Mucosa of descending colon (tissue), 3 donors: ENCODE data around the gene ABCA12. TPM values are rescaled to one million over a fixed set of nuclear protein-coding genes. Genes with fewer than 3 reads are reported as not detected.

Experiments used
- ATAC-seq: fragments of 200-7000 bp; cut with Tn5 transposase; one replicate; pipeline ENCODE4 v1.9.1; 2020; ENCODE audit warnings: mild to moderate bottlenecking, moderate library complexity
- DNase-seq, 3 donors: peaks; one replicate each; pipeline ENCODE4 v3.0.0-alpha.2; 2020
- H3K36me3 ChIP-seq: fragments of 200-600 bp; one replicate; pipeline ENCODE4 v1.8.0; 2021; ENCODE audit warnings: low read depth, mild to moderate bottlenecking
- H3K4me1 ChIP-seq: fragments of 200-600 bp; one replicate; pipeline ENCODE4 v1.8.0; 2021; ENCODE audit warnings: low read depth, mild to moderate bottlenecking
- H3K4me3 ChIP-seq: fragments of 200-600 bp; one replicate; pipeline ENCODE4 v1.8.0; 2021; ENCODE audit warnings: mild to moderate bottlenecking
- H3K9me3 ChIP-seq: fragments of 200-600 bp; one replicate; pipeline ENCODE4 v1.8.0; 2021; ENCODE audit warnings: mild to moderate bottlenecking
- intact Hi-C, 2 donors: fragments of 100-400 bp; cut with DNase I in 1 of 2; cut with micrococcal nuclease in 1 of 2; formaldehyde crosslinking; loops; one replicate each; pipeline versions ENCODE4 v1.11.0 to v1.11.1; 2022; cut with DNase I, micrococcal nuclease
- long read RNA-seq, 2 donors: library from polyadenylated mRNA; unstranded; transcript quantifications; one replicate each; pipeline ENCODE4 v2.0.0, GENCODE V29; 2019 to 2021
- total RNA-seq, 3 donors: library from RNA; stranded (reverse); fragmentation: NEBNext Ultra II Directional in 2 of 3; extraction: Animal tissue kit (Norgen Biotek cat#: 25700) in 2 of 3; gene quantifications; one replicate each; pipeline versions ENCODE4 v1.2.1 to v1.2.4, GENCODE V29; 2021 to 2023
- TF ChIP-seq, protein P1 (sequence below): fragments of 200-600 bp; IDR thresholded peaks from one replicate; pipeline ENCODE4 v1.8.0; 2022; ENCODE audit warnings: antibody characterized with exemption, mild to moderate bottlenecking
- donor health status: DM: no; HTN: no; CAD: no; lungs with moderate emphysema.
- donor health status: DM: no; HTN: no; CAD: no.
- donor health status: DM: no; HTN: yes; CAD: no.

Gene ABCA12, protein sequence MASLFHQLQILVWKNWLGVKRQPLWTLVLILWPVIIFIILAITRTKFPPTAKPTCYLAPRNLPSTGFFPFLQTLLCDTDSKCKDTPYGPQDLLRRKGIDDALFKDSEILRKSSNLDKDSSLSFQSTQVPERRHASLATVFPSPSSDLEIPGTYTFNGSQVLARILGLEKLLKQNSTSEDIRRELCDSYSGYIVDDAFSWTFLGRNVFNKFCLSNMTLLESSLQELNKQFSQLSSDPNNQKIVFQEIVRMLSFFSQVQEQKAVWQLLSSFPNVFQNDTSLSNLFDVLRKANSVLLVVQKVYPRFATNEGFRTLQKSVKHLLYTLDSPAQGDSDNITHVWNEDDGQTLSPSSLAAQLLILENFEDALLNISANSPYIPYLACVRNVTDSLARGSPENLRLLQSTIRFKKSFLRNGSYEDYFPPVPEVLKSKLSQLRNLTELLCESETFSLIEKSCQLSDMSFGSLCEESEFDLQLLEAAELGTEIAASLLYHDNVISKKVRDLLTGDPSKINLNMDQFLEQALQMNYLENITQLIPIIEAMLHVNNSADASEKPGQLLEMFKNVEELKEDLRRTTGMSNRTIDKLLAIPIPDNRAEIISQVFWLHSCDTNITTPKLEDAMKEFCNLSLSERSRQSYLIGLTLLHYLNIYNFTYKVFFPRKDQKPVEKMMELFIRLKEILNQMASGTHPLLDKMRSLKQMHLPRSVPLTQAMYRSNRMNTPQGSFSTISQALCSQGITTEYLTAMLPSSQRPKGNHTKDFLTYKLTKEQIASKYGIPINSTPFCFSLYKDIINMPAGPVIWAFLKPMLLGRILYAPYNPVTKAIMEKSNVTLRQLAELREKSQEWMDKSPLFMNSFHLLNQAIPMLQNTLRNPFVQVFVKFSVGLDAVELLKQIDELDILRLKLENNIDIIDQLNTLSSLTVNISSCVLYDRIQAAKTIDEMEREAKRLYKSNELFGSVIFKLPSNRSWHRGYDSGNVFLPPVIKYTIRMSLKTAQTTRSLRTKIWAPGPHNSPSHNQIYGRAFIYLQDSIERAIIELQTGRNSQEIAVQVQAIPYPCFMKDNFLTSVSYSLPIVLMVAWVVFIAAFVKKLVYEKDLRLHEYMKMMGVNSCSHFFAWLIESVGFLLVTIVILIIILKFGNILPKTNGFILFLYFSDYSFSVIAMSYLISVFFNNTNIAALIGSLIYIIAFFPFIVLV (N-terminal part only)
- 1 to 10 TPM in 1 of 3 donors, under 1 TPM in 1, not detected in 1; 0.05 to 1.1 TPM for total RNA-seq
- long read RNA-seq, donor 1: 0 reads
- long read RNA-seq, donor 2: 0 reads

DNA sequence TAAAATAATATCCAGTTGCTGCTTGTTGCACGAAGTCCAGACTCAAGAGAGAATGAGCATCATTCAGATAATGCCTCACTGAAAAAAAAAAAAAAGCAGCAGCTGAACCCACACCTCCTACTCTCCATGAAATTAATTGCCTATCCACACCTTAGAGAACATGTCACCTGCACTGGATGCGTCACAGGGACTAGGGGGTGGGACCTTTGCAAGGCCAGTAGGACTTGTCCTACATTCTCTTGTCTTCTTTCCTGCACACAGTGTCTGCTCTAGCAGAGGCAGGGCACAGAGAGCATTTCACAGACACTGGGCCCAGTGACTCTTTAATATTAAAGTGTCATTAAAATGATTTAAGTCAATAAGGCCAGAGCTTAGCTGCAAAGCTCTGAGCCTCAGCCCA, at the start of gene ABCA12:
Gene ABCA12, minus strand, starts transcription at position 148 of the 400 bp plus-strand sequence. CDS start 418 bp downstream, outside the sequence.
- H3K9me3 ChIP-seq: no peaks in the 10 kb centered on the region
- ATAC-seq (no peak), DNase-seq (no peak)
- H3K4me1 ChIP-seq: no peaks in the 10 kb centered on the region
- TF ChIP-seq, protein P1, sequence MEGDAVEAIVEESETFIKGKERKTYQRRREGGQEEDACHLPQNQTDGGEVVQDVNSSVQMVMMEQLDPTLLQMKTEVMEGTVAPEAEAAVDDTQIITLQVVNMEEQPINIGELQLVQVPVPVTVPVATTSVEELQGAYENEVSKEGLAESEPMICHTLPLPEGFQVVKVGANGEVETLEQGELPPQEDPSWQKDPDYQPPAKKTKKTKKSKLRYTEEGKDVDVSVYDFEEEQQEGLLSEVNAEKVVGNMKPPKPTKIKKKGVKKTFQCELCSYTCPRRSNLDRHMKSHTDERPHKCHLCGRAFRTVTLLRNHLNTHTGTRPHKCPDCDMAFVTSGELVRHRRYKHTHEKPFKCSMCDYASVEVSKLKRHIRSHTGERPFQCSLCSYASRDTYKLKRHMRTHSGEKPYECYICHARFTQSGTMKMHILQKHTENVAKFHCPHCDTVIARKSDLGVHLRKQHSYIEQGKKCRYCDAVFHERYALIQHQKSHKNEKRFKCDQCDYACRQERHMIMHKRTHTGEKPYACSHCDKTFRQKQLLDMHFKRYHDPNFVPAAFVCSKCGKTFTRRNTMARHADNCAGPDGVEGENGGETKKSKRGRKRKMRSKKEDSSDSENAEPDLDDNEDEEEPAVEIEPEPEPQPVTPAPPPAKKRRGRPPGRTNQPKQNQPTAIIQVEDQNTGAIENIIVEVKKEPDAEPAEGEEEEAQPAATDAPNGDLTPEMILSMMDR: no peak
- no peak within 1 kb of the TSS for H3K4me3 ChIP-seq
- H3K36me3 ChIP-seq: no peaks in the 10 kb centered on the region
- intact Hi-C loops: no loop called here

GRCh38 chr2:215188078-215188477, 49.7 kb upstream of the ABCA12 start:
- DNase-seq (no peak), ATAC-seq (no peak)
- Histone ChIP-seq H3K4me3 (no peak overlapping the region), H3K36me3 (no peaks in the 10 kb centered on the region), H3K9me3 (no peaks in the 10 kb centered on the region), H3K4me1 (no peaks in the 10 kb centered on the region)
- intact Hi-C loops: no loop called here
- TF ChIP-seq, protein P1: no peak

GRCh38 chr2:215186021-215186420, 47.6 kb upstream of the ABCA12 start:
- TF ChIP-seq, protein P1: no peak
- ATAC-seq: no peak
- intact Hi-C loops: no loop called here

DNA sequence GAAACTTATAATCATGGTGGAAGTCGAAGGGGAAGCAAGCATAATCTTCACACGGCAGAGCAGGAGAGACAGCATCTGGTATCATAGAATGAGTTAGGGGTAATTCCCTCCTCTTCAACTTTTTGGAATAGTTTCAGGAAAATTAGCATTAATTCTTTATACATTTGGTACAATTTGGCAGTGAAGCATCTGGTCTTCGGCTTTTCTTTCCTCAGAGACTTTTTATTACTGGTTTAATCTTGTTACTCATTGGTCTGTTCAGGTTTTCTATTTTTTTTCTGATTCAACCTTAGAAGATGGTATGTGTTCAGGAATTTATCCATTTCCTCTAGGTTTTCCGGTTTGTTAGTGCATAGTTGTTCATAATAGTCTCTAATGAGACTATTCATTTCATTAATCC, 39.7 kb upstream of the ABCA12 start:
- no peaks in the 10 kb centered on the region for H3K36me3 ChIP-seq
- TF ChIP-seq, protein P1: no peak
- intact Hi-C loops: no loop called here
- ATAC-seq (no peak), DNase-seq (no peak)
- H3K4me3 ChIP-seq: no peak overlapping the region
- no peaks in the 10 kb centered on the region for H3K9me3 ChIP-seq
- no peaks in the 10 kb centered on the region for H3K4me1 ChIP-seq

More at GRCh38 chr2:215186021-215186420, 47.6 kb upstream of the ABCA12 start:
- no peak overlapping the region for H3K4me3 ChIP-seq
- H3K4me1 ChIP-seq: no peaks in the 10 kb centered on the region
- no peaks in the 10 kb centered on the region for H3K36me3 ChIP-seq
- no peak for DNase-seq
- H3K9me3 ChIP-seq: no peaks in the 10 kb centered on the region

GRCh38 chr2:215171796-215172195, 33.4 kb upstream of the ABCA12 start:
- no peak for DNase-seq
- no peak for ATAC-seq
- Histone ChIP-seq H3K9me3 (no peaks in the 10 kb centered on the region), H3K36me3 (no peaks in the 10 kb centered on the region), H3K4me1 (no peaks in the 10 kb centered on the region), H3K4me3 (no peak overlapping the region)
- TF ChIP-seq, protein P1: no peak
- intact Hi-C loops: no loop called here
